NK-92 treated with Interleukin-12 subunit alpha and Interleukin-12 subunit beta, amount 100 ng/mL, for 24 hours (cell line): ENCODE data around the gene TRIM47.

Experiments
- DNase-seq: peaks from one replicate; lab custom pipeline; 2025; lab: John Stamatoyannopoulos, UW

The TRIM47 gene

DNA sequence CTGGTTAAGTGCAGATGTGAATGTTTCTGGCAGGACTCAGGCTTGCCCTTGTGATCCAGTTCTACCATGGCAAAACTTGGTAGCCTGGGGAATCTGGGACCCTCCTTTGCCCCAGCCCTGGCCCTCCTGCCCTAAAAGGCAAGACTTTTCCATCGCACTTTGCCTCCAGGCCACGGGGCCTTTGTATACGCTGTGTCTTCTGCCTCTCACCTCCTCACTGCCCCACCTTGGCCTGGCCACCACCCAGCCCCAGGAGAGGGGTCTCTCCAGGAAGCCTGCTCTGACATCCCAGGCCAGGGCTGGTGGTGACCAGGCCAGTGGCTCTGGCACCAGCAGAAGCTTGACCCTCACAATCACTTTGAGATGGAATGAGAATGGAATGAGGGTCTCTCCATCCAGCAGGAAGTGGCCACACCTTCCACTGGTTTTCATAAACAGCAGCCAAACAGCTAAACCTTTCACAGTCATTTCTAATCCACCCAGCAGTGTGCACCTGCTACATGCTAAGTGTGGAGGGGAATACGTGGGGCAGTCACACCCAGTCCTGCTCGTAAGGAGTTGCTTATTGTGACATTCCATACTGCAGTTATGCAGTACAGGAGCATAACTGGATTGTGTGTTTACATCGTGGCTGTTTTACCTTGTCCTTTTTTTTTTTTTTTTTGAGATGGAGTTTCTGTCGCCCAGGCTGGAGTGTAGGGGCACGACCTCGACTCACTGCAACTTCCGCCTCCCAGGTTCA, 27.9 kb upstream of the TRIM47 start:
- no peak for DNase-seq

DNA sequence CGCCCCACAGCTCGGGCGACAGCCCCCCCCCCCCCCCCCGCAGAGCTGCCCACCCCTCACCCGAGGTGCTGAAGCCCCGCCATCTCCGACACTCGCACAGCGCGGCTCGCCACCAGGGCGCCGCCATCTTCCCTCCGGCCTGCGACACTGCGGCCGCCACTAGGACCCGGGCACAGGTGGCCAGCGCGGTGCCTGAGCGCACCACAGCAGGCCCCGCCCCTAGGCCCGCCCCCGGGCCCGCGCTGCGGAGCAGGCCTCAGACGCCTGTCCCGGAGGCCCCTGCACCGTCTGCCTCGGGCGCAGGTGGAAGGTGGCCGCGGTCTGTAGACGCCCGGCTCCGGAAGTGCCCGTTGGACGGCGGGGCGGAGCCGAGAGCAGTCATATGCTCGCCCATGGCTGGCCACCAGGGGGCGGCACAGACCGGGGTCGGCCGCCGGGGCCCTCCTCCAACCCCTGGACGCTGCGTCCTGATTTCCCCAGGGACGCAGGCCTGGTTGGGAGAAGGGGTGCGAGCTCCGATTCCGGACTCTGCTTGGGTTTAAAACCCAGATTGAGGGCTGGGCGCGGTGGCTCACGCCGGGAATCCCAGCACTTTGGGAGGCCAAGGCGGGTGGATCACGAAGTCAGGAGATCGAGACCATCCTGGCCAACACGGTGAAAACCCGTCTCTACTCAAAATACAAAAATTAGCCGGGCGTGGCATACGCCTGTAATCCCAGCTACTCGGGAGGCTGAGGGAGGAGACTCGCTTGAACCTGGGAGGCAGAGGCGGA, 26.6 kb upstream of the TRIM47 start, which contains the start of gene MRPL38:
Gene MRPL38, minus strand, starts transcription at position 136 of the 773 bp plus-strand sequence. Its CDS starts 9 bp downstream, at position 127.
- peak; percentile 93 for DNase-seq

DNA sequence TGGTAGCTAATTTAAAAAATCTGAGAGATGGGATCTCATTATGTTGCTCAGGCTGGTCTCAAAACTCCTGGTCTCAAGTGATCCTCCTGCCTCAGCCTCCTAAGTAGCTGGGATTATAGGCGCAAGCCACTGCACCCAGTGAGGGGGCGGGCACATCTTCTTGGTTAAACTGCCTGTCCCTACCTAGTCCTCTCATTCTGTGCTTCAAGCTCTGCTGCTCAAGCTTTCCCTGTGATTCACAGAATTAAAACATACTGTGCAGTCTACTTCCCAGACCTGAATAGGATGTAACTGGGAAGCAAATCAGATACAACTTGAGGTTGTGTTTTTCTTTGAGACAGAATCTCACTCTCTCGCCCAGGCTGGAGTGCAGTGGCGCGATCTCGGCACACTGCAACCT, 24.0 kb upstream of the TRIM47 start:
- DNase-seq, result no peak

DNA sequence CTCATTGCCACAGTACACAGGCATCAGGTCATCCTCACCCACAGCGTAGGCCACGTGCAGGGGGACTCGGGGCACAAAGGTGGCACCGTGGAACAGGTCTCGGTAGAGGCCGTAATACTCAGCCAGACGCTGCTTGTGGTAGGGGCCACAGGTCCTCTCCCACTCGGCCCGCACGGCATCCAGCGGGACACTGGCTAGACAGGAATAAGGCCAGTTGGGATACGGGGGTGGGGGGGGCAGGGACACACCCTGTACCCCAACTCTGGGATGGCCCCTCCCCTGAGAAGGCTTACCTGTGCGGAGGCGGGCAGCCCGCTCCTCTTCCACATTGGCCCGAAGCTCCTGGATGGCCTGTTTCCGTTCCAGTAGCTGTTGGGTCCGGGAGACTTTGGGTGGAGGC, 23.3 kb upstream of the TRIM47 start:
- no peak for DNase-seq

DNA sequence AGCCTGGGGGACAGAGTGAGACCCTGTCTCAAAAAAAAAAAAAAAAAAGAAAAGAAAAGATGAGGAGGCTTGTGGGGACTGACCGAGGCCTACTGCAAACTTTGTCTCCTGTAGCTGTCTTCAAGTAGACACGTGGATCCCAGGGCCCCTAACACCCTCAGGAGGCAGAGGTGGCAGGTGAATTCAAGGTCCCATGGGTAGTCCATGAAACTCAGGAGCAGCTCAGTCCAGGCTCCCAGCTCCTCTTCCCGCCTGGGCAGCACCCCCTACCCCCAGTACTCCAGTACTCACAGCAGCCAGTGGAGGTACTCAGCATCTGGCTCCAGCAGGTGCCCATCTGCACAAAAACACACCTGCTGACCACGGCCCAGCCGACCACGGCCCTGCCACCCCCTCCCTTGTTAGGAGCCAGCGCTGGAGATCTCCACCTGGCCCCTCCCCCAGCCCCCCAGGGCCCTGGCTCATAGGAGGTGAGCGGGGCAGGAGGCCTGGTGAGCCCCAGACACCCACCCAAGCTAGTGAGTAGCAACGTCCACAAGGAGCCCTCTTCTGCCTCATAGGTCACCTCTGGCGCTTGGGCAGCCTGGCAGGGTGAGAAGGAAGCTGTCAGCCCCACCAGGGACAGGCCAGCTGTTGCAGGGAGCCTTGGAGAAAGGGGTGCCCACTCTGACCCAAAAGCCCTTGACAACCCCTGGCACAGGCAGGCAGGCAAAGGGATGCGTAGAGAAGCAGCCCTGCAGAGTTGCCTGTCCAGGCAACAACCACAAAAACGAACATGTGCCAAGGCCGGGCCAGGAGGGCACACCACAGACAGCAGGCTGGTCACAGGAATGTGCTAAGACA, 22.5 kb upstream of the TRIM47 start:
- DNase-seq, result no peak

DNA sequence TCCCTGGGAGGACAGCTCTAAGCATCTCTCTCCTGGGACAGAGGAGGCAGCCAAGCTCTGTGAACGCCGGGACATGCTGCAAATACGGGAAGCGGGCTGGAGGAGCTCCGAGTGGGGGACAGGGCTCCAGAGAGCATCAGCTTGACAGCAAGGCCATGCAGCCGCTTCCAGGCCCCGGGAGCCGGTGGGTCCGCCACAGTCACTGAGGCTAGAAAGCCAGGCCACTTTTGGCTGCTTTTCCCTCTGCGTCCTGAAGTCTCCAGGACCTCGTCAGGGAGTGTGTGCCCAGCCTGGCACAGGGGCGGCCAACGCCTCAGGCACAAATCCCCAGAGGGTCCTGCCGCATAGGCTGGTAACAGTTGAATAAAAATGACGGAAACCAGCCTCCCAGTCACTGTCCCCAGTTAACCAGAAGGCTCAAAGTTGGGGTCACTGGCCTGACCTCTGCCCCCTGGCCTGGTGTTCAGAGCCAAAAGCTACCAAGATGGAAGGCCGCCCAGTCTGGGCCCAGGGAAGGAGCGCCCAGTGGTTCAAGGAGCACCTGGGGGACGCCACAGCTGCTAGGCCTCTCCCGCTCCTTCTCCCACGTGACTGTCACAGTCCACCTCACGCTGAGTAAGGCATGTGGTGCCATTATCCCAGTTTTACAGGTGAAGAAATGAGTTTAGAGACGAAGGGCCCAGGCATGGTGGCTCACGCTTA, 21.5 kb upstream of the TRIM47 start:
- no peak for DNase-seq

DNA sequence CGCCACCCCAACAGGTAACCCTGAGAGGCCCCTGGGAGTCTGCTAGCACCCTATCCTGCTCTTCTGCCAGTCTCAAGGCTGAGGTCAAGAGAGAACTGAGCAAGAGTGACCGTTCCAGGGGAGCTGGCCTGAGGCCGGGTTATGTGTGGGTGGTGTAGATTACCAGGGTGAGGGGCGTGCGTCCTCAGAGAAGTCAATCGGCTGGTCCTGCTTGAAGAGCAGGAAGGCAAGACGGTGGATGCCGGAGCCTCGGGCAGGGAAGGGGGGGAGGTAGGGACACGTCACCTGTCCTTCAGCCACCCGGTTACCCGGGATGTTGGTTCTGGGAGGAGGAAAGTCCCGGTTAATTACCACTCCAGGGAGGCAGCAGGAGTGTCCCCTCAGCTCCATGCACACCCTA, 21.0 kb upstream of the TRIM47 start:
- DNase-seq, result no peak

DNA sequence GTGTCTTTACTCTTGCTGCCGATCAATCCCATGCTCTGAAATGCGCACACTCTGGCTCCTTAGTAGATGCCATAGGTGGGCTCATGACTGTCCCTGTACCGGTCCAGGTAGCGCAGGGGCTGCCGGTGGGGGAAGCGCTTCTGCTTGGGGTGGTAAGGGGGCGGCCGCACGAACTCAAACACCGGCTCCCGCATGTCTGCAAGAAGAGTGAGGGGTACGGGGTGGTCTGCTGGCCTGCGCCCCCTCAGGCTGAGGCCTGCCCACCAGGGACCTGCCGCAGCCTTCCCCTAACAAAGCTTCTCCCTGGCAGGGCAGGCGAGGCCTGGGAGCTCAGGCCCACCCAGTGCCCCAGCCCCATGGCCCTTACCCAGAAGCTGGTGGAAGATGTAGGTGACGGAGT, 20.4 kb upstream of the TRIM47 start:
- DNase-seq, result no peak

DNA sequence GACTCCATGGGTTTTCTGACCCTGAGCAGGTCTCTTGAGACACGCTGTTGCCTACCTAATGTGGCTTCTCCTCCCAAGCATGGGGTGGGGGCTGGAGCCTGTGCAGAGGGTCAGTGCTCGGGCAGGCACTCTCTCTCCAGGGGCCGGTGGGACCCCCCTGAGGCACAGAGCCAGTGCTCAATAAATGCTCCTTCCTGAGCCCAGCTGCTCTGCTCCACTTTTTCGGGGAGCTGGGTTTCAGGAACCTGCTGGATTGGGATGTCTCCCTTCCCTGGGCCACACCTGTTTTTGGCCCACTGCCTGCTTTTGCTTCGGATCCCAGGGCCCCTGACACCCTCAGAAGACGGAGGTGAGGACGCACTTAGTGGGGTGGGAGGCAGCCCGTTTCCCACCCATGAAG, 19.7 kb upstream of the TRIM47 start:
- DNase-seq, result no peak

DNA sequence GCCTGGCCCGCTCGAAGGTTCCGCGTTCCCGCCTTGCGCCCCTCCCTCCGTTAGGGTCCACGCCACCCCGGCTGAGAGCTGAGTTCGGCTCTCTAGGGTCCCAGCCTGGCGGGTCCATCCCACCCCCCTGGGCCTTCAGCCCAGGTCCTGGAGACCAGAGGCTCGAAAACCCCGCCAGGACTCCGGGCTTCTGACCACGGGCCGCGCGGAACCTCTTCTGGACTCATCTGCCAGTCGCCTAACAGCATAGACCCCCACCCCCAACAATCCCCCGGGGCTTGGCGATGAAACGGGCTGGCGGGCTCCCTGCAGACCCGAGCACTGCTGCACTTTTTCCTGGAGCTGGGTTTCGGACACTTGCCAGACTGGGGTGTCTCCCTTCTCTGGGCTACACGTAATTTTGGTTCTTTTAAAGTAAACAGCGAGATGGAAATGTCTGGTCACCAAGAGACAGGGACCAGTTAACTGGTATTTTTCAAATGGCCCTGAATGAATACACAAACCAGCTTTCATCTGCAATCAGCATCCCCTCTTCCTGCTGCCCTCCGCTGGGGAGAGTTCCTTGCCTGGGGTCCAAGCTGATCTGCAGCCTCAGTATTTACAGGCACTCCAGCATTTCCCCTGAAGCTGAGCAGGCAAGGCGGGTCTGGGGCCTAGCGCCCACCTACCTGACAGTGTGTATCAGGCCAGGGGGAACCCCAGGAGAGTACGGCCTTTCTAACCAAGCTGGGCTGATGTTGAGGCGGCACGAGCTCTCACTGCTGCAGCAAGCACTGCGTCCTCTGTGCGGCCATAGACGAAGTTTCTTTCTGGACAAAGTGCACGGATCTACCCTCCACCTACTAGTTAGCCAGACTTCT, 19.0 kb upstream of the TRIM47 start:
- no peak for DNase-seq

DNA sequence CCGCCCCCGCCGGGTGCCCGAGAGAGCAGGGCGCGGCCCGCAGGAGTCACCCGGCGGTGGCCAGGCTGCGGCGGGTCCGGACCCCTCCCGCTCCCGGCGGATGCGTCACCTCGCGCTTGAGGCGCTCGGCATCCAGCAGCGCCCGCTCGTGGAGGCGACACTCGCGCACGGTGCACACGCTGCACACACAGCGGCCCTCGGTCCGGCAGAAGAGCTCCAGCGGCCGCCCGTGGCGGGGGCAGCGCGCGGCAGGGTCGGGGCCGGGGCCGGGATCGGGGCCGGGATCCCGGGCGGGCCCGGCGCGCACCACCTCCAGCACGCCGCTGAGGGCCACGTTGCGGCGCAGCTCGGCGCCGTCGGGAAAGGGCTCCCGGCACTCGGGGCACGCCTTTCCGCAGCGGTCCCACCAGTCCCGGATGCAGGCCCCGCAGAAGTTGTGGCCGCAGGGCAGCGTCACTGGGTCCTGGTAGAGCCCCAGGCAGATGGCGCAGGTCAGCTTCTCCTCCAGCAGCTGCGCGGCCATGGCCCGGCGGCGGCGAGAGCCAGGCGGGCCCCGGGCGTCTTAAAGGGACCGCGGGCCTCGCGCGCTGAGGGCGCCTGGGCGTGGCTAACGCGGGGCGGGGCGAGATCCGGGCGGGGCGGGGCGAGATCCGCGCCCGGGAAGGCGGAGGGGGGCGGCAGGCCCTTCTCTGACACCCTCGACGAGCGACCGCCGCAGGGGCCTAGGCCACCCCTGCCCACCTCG, 18.2 kb upstream of the TRIM47 start, which contains the start of gene TRIM65:
Gene TRIM65, minus strand, starts transcription at position 537 of the 745 bp plus-strand sequence. Its CDS starts 14 bp downstream, at position 523.
- peak; percentile 65 for DNase-seq

DNA sequence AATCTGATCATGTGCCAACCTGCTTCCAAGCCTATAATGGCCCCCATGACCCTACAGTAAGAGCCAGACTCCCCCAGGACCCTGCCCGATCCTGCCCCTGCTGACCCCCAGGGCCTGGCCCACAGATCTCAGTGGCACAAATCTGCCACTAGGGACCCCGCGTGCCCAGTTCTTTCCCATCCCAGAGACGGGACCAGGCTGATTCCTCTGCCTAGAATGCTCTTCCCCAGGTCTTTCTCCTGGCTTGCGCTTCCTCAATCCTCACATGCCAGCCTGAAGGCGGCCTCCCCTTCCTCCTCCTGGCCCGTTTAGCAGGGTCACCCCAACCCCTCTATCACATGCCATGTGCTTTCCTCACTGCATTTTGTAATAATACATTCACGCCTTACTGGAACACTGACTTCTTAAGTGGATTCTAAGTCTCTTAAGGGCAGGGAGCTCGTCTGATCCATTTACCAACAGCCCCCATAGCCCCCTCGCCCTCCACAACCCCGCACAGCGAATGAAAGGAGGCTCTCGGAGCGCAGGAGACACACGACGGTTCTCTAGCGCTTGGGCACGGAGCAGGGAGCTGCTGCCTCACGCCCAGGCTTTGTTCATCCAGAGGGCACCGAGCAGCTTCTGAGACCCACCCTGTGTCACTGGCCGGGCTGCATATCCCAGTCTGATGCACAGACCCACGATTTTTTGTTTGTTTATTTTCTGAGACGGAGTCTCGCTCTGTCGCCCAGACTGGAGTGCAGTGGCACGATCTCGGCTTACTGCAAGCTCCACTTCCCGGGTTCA, 17.2 kb upstream of the TRIM47 start:
- no peak for DNase-seq

DNA sequence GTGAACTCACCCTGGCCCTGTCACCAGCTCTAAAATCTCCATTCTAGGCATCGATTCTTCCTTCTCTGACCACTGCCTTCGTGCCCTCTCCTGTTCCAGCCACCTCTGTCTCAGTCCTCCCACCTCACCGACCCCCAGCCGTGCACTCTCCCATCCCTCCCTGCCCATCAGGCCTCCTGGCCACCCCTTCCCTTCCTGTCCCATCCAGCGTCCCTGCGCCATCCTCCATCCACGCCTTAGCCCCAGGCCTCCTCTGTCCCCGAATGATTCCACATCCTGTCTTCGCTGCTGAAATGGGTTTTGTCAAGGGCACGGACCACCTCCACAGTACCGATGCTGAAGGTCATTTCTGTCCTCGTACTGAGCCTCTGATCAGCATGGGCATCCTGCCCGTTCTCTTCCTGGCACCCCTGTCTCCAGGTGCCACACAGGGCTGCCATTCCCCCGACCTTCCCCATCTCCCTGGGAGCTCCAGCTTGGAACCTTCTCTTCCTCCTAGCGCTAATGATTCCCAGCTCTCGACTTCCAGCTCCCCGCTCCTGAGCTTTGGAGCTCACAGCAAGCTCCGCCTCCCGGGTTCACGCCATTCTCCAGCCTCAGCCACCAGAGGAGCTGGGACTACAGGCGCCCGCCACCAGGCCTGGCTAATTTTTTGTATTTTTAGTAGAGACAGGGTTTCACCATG, 15.8 kb upstream of the TRIM47 start:
- no peak for DNase-seq

DNA sequence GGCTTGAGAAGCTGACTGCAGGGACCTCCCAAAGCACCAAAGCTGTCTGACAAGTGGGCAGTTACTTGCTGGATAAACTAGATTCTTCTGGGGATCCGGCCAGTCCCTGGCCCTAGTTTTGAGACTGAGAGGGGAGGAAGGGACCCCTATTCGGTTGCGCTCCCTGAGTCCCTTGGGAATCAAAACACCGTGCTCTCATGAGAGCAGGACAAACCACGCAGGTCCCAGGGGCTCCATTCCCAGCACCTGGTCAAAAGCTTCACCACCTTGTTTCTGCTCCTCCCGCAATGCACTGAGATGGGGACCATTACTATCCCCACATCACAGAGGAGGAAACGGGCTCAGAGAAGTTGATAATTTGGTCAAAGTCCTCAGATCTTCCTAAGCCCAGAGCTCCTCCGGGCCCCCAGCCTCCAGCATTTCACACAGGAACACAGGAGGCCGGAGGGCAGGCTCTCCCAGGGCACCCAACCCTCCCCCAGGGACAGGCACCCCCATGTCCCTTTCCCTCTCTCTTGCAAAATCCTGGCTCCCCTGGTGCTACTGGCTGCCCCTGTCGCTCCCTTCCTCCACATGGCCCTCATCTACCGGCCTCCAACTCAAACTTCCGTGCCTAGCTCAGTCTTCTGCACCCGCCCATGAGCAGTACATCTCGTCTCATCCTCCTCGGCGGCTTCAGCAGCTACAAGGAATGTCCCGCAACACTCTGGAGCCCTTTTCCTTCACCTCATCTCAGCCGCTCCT, 15.1 kb upstream of the TRIM47 start:
- no peak for DNase-seq

DNA sequence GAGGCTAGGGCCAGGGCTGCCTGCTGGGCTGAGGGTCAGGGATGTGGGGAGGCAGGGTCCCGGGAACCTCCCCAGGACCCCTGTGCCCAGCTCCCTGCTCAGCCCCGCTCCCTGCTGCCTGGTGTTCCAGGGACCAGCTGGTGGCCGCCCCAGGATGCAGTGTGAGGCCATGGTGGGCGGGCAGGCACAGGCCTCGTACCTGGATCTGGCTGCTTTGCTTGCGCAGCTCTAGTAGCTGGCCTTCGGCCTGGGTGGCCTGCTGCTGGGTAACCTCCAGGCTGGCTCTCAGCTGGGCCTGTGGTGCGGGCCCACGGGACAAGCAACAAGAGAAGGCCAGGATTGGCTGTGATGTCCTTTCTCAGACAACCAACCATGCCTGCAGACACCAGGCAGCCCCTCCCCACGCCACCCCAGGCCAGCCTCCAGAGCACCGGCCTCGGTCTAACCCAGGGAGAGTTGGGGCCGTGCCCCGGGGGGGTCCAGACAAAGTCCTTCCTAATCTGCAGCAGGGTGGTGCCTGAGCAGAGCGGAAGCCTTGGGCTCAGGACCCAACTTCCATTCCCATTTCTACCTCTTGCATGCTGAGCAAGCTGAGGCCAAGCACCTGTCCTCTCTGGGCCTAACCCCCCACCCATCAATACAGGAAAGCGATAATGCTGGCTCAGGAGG, 14.3 kb upstream of the TRIM47 start:
- no peak for DNase-seq

DNA sequence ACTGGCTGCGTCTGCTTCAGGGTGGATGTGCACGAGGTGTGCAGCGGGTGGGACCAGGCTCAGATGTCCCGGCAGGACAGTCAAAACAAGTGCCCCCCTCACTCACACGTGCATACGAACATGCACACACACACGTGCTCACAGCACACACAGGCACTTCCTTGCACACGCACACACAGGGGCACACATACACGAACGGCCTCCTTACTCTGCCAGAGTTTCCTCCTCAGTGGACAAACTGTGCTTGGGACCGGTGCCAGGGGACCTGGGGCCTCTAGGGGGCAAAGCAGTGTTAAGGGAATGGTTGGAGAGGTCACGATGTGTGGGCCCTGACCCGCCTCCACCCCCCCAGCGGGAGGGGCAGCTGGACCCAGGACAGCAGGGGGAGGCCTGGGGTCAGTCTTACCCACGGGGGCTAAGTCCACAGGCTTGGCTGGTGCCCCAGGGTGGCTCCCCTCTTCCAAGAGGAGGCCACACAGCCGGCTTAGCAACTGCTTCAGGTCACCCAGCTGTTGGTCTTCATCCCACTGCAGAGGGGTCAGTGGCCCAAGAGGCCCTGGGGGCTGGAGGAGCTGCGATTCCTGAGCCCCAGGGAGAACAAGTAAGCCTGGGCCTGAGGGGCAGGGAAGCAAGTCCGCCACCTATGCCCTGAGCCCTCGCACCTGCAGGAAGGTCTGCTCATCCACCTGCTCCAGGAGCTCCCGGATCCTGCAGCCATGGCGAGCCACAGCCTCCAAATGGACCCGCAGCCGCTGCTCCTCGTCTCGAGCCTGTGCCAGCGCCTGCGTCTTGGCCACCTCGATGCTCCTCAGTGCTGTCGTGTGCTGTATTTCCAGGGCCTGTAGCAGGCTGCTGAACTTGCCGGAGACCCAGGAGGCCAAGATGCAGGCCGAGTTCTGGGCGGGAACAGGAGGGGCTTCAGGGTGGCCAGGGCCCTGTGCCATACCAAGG, 13.5 kb upstream of the TRIM47 start:
- no peak for DNase-seq
